ENCODE results near the gene STARD10. TPM values are rescaled to one million over a fixed set of nuclear protein-coding genes. Genes with fewer than 3 reads are reported as not detected.

The STARD10 gene
- total and polyA plus RNA-seq, 8 donors, result 99.5 to 366 (median 164) TPM

GRCh38 chr11:72833811-72834493 is 40.1 kb upstream of the STARD10 start:
- intact Hi-C loops (cut with DNase I), result loop anchor here in 1 of 3 donors (2.0 kb wide), 1 partner anchor 345 kb away; no protein-coding TSS in a partner anchor
- FAIRE-seq, result no peak
- no peak for TF ChIP-seq CTCF (IDR thresholded peaks at IDR 0.05)
- ATAC-seq, result no peak
- H3K27ac ChIP-seq, result no peak overlapping the region
- no peaks in the 10 kb centered on the region for H3K9me3 ChIP-seq
- WGBS, 2 donors, result 73 to 74% methylated on average over 8 of the region's 8 CpGs
- H3K4me1 ChIP-seq, result no peaks in the 10 kb centered on the region
- peaks cover 0 to 5% (median 0%) of the 10 kb centered on the region in 3 donors for H3K36me3 ChIP-seq
- H3K27me3 ChIP-seq, result no peaks in the 10 kb centered on the region
- no peak for DNase-seq
- no peak overlapping the region for H3K4me3 ChIP-seq

GRCh38 chr11:72833083-72833733 is 39.4 kb upstream of the STARD10 start:
- H3K9me3 ChIP-seq, result no peaks in the 10 kb centered on the region
- DNase-seq (no peak), FAIRE-seq (no peak), ATAC-seq (no peak)
- no peak overlapping the region for H3K4me3 ChIP-seq
- 93 to 99% methylated on average over 5 of the region's 5 CpGs for WGBS, 2 donors
- H3K27ac ChIP-seq, result no peak overlapping the region
- peaks cover 0 to 4% (median 0%) of the 10 kb centered on the region in 3 donors for H3K36me3 ChIP-seq
- intact Hi-C loops (cut with DNase I), result loop anchor here in 1 of 3 donors (2.0 kb wide), 1 partner anchor 346 kb away; no protein-coding TSS in a partner anchor
- H3K27me3 ChIP-seq, result no peaks in the 10 kb centered on the region
- no peak for TF ChIP-seq CTCF (IDR thresholded peaks at IDR 0.05)
- no peaks in the 10 kb centered on the region for H3K4me1 ChIP-seq

GRCh38 chr11:72832301-72833082 is 38.6 kb upstream of the STARD10 start:
- H3K27ac ChIP-seq, result no peak overlapping the region
- H3K36me3 ChIP-seq, result no peaks in the 10 kb centered on the region
- H3K27me3 ChIP-seq, result no peaks in the 10 kb centered on the region
- no peak overlapping the region for H3K4me3 ChIP-seq
- DNase-seq (no peak), FAIRE-seq (no peak), ATAC-seq (no peak)
- intact Hi-C loops (cut with DNase I), result loop anchor here in 1 of 3 donors (2.0 kb wide), 1 partner anchor 346 kb away; no protein-coding TSS in a partner anchor
- no peaks in the 10 kb centered on the region for H3K9me3 ChIP-seq
- TF ChIP-seq CTCF (IDR thresholded peaks at IDR 0.05), result no peak
- WGBS, 2 donors, result 70 to 77% methylated on average over 9 of the region's 9 CpGs
- no peaks in the 10 kb centered on the region for H3K4me1 ChIP-seq

GRCh38 chr11:72831521-72832300 is 37.9 kb upstream of the STARD10 start:
- peak; percentile 32 for FAIRE-seq
- H3K36me3 ChIP-seq, result no peaks in the 10 kb centered on the region
- no peak overlapping the region for H3K27ac ChIP-seq
- intact Hi-C loops (cut with DNase I), result loop anchor here in 1 of 3 donors (2.0 kb wide), 1 partner anchor 347 kb away; no protein-coding TSS in a partner anchor
- TF ChIP-seq CTCF (IDR thresholded peaks at IDR 0.05), result peak; percentile 84 to 96 (median 92)
- no peak overlapping the region for H3K4me3 ChIP-seq
- H3K9me3 ChIP-seq, result no peaks in the 10 kb centered on the region
- no peaks in the 10 kb centered on the region for H3K27me3 ChIP-seq
- H3K4me1 ChIP-seq, result no peaks in the 10 kb centered on the region
- peak; percentile 90 to 95 (median 92) for ATAC-seq
- WGBS, 2 donors, result 47 to 54% methylated on average over 13 of the region's 13 CpGs
- DNase-seq, result peak; percentile 76 to 93 (median 84)

Data from pancreas (tissue), 10 donors.